Type B pancreatic cell (in vitro differentiated cells): Measurements from ENCODE around the gene TLR2. TPM values are rescaled to one million over a fixed set of nuclear protein-coding genes. Genes with fewer than 3 reads are reported as not detected.

ENCODE experiments used
- DNase-seq: peaks from one replicate; pipeline ENCODE4 v3.0.0; 2021; ENCODE audit warnings: mixed read lengths; ENCODE audit not compliant: unreplicated experiment; ENCODE audit errors: extremely low spot score
- H3K27ac Mint-ChIP-seq: 2 replicates; pipeline ENCODE4 v1.8.0; 2021; ENCODE audit warnings: mild to moderate bottlenecking, mixed read lengths
- H3K27me3 Mint-ChIP-seq: 2 replicates; pipeline ENCODE4 v1.8.0; 2021; ENCODE audit warnings: mixed read lengths
- H3K36me3 Mint-ChIP-seq: 2 replicates; pipeline ENCODE4 v1.8.0; 2021; ENCODE audit warnings: mixed read lengths
- H3K4me1 Mint-ChIP-seq: one replicate; pipeline ENCODE4 v1.8.0; 2021; ENCODE audit warnings: mixed read lengths; ENCODE audit not compliant: unreplicated experiment
- H3K4me3 Mint-ChIP-seq: 2 replicates; pipeline ENCODE4 v1.8.0; 2021; ENCODE audit warnings: mild to moderate bottlenecking, mixed read lengths
- H3K9me3 Mint-ChIP-seq: 2 replicates; pipeline ENCODE4 v1.8.0; 2021; ENCODE audit warnings: mixed read lengths
- CTCF ChIP-seq: fragments of 200-600 bp; sonication (generic); conservative IDR thresholded peaks from 2 replicates; pipeline ENCODE4 v1.5.0; 2021; ENCODE audit warnings: antibody characterized with exemption, mild to moderate bottlenecking
- total RNA-seq: library from RNA; stranded (reverse); gene quantifications from 2 replicates; pipeline ENCODE4 v1.2.1, GENCODE V29; 2021; ENCODE audit warnings: low replicate concordance

The TLR2 gene
- total RNA-seq, 1 donor from 2014 or later, result 1.2 TPM

DNA sequence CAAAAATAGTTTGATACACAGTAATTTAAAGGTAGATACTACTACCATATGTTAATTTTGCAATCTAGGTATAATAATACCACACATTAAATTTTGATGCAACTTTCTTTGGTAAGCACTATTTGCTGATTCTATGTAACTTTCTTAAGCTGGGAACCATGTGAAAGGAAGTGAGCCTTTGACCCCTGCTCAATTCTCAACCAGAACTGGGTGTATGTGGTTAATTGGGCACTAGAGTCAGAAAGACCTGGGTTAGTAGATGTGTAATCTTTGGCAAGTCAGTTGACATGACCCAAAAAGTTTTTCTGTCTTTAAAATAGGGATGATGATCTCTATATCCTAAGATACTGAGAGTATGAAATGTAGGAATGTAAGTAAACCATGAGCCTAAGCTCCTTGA is 22.4 kb downstream of the TLR2 start:
- Mint-ChIP-seq H3K36me3 (no peaks in the 10 kb centered on the region), H3K4me3 (no peak overlapping the region), H3K4me1 (no peaks in the 10 kb centered on the region), H3K27ac (no peak overlapping the region), H3K27me3 (no peaks in the 10 kb centered on the region), H3K9me3 (peaks cover 6% of the 10 kb centered on the region)
- no peak for DNase-seq
- TF ChIP-seq CTCF, result no peak

- Mint-ChIP-seq H3K4me3 (no peak overlapping the region), H3K4me1 (no peaks in the 10 kb centered on the region), H3K36me3 (peaks cover 6% of the 10 kb centered on the region), H3K9me3 (peaks cover 6% of the 10 kb centered on the region), H3K27ac (no peak overlapping the region), H3K27me3 (no peaks in the 10 kb centered on the region)
- TF ChIP-seq CTCF, result no peak
- DNase-seq, result no peak
Observed at GRCh38 chr4:153710681-153711080, 26.6 kb downstream of the TLR2 start.

DNA sequence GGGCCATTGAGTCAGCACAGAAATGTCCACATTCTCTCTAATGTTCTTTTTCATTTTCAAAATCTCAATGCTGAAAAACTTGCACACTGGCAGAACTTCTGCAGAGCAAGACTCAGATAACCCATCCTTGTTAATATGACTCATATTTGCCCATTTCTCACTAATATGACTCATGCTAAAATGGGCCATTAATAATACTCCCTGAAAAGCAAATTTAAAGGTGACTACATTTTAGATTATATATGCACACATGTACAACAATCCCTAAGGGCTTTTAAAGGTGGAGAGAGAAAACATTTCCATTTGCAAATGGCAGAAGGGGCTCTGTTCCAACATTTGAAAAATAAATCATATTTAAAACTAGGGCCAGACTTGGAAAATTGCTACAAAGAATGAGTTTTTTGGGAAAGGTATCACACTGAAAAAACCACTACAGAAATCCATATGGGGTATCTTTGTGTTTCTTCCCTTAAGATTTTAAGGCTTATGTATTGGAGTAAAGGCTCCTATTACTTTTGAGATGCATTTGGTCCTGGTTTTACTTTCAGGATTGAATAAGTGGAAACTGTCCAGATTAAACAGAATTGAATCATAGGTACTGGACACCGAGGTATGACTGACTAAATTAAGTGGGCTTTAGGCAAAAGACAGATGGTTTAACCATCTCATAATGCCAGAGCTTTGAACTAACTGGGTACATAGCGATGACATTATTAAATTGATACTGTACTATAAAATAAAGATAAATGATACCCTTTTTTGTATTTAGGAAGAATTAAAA is 30.0 kb downstream of the TLR2 start:
- Mint-ChIP-seq H3K27me3 (no peaks in the 10 kb centered on the region), H3K36me3 (peaks cover 10% of the 10 kb centered on the region)
- no peak for DNase-seq

GRCh38 chr4:153722036-153722435 is 38.0 kb downstream of the TLR2 start:
- Mint-ChIP-seq H3K4me1 (no peaks in the 10 kb centered on the region), H3K27ac (no peak overlapping the region), H3K27me3 (peaks cover 3% of the 10 kb centered on the region), H3K4me3 (no peak overlapping the region), H3K36me3 (peaks cover 7% of the 10 kb centered on the region), H3K9me3 (no peaks in the 10 kb centered on the region)
- no peak for TF ChIP-seq CTCF
- DNase-seq, result no peak

More for the DNA sequence above, 30.0 kb downstream of the TLR2 start:
- H3K4me1 Mint-ChIP-seq, result no peaks in the 10 kb centered on the region
- no peak overlapping the region for H3K4me3 Mint-ChIP-seq
- no peak for TF ChIP-seq CTCF
- no peaks in the 10 kb centered on the region for H3K9me3 Mint-ChIP-seq
- no peak overlapping the region for H3K27ac Mint-ChIP-seq

DNA sequence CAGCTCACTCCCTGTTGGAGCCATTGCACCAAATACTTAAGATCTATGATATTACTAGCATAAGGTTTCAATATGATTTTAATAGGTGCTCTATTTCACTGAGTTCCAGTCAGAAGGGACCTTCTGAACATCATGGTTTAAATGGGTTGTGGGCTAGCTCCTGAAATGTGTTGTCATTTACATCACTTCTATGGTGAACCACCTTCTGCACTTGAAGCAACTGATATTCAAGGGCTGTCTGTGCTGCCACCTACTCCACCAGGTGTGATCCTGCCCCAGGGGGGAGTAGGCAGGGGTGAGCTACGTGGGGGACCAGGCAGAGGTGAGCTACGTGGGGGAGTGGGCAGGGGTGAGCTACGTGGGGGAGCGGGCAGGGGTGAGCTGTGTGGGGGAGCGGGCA is 40.5 kb downstream of the TLR2 start:
- H3K27ac Mint-ChIP-seq, result no peak overlapping the region
- no peak overlapping the region for H3K4me3 Mint-ChIP-seq
- no peak for TF ChIP-seq CTCF
- no peak for DNase-seq
- H3K9me3 Mint-ChIP-seq, result no peaks in the 10 kb centered on the region
- no peaks in the 10 kb centered on the region for H3K4me1 Mint-ChIP-seq
- peaks cover 3% of the 10 kb centered on the region for H3K27me3 Mint-ChIP-seq
- H3K36me3 Mint-ChIP-seq, result no peaks in the 10 kb centered on the region
